ENCODE results near the gene HIRIP3.

DNA sequence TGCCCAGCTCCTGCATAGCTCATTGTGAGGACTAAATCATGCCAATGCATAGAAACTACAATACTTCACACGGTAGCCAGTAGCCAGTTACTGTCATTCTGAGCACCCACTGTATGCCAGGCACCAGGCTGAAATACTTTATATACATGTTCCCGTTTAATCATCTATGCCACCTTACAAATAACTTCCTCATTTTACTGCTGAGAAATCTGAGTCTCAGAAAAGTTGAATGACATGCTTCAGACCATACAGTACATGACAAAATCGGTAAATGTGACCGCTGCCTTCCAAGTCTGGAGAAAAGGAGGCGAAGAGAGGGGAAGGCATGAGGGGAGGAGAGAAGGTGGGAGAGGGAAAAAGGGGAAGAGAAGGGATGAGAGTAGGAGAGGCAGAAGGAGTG, 44.8 kb upstream of the HIRIP3 start:
- TF ChIP-seq, protein P1, sequence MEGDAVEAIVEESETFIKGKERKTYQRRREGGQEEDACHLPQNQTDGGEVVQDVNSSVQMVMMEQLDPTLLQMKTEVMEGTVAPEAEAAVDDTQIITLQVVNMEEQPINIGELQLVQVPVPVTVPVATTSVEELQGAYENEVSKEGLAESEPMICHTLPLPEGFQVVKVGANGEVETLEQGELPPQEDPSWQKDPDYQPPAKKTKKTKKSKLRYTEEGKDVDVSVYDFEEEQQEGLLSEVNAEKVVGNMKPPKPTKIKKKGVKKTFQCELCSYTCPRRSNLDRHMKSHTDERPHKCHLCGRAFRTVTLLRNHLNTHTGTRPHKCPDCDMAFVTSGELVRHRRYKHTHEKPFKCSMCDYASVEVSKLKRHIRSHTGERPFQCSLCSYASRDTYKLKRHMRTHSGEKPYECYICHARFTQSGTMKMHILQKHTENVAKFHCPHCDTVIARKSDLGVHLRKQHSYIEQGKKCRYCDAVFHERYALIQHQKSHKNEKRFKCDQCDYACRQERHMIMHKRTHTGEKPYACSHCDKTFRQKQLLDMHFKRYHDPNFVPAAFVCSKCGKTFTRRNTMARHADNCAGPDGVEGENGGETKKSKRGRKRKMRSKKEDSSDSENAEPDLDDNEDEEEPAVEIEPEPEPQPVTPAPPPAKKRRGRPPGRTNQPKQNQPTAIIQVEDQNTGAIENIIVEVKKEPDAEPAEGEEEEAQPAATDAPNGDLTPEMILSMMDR (optimal IDR thresholded peaks at IDR 0.05 in 1 of 3, IDR thresholded peaks at IDR 0.05 in 1 of 3, conservative IDR thresholded peaks at IDR 0.05 in 1 of 3; ENCODE audit: extremely low read depth in 1 of 3, insufficient read depth in 2 of 3, low read length in 3 of 3), result no peak
- no peak for TF ChIP-seq EZH2 (IDR thresholded peaks at IDR 0.05; ENCODE audit: low read length)
